Esophagus squamous epithelium (tissue), 4 donors: Measurements from ENCODE around the gene CCDC194.

Source experiments
- CTCF ChIP-seq, 6 experiments: fragments of 450-650 bp in 4 of 6; fragments of 200-600 bp in 2 of 6; sonication (generic) in 2 of 6; IDR thresholded peaks; one replicate each; pipeline ENCODE4 v1.5.1; 2016 to 2019; ENCODE audit warnings: antibody characterized with exemption in 6 of 6, mild to moderate bottlenecking in 4 of 6, moderate library complexity in 4 of 6
- POLR2A ChIP-seq, 4 donors: fragments of 450-650 bp; IDR thresholded peaks; one replicate each; pipeline ENCODE4 v1.6.1; 2017; ENCODE audit warnings: antibody characterized with exemption in 4 of 4, mild to moderate bottlenecking in 4 of 4, moderate library complexity in 3 of 4

GRCh38 chr19:17406046-17406886 lies 12.3 kb upstream of the CCDC194 start:
- TF ChIP-seq CTCF (IDR thresholded peaks at IDR 0.05) = no peak
- no peak for TF ChIP-seq POLR2A (IDR thresholded peaks at IDR 0.05)
